ENCODE data around the gene ADAMTS17.
A peak's percentile ranks its signal among the peaks of the same experiment; 100 is the strongest.
"Not testable (repeated sequence)": the region's sequence is repeated elsewhere in the genome, so short reads cannot be mapped to it uniquely, and the experiment has no call there.

Gene ADAMTS17

GRCh38 chr15:100341750-100342560 lies at the start of gene ADAMTS17:
ADAMTS17 (minus strand) TSS chr15:100341975; CDS start chr15:100341899, 76 bp downstream.
- DNase-seq (ENCODE audit: low spot score), result peak; percentile 86

DNA sequence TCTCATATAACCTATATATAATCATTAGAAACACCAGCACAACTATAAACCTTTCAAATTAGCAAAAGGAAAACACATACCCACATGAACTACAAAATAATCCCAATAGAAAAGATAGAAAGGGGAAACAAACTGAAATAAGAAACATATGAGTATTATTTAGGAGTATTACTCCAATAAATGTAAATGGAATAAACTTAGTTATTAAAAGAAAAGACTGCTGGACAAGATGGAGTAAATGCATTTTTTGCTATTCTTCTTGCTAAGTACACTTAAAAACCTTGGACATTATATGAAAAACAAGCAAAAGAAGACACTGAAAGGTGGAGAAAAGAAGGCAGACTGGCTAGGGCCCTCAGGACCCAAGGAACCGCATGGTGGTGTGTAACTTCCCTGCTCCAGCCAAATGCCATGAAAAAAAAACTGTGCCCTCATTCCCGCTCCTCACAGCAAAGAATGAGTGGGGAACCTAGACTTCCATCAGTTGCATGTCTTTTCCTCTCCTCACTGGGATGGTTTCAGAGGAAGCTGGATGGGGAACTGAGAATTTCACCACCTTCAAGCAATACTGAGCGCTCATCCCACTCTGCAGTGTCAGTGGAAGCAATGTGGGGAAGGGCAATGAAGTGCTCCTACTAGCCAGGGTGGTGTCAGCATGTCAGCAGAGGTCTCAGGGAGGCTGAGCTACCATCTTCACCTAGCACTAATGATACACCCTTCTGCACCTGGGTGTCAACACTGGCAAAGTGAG lies 43.7 kb upstream of the ADAMTS17 start:
- no peak for DNase-seq (ENCODE audit: low spot score)

- DNase-seq (ENCODE audit: low spot score), result no peak
Observed at GRCh38 chr15:100384108-100384410, 42.3 kb upstream of the ADAMTS17 start.

DNA sequence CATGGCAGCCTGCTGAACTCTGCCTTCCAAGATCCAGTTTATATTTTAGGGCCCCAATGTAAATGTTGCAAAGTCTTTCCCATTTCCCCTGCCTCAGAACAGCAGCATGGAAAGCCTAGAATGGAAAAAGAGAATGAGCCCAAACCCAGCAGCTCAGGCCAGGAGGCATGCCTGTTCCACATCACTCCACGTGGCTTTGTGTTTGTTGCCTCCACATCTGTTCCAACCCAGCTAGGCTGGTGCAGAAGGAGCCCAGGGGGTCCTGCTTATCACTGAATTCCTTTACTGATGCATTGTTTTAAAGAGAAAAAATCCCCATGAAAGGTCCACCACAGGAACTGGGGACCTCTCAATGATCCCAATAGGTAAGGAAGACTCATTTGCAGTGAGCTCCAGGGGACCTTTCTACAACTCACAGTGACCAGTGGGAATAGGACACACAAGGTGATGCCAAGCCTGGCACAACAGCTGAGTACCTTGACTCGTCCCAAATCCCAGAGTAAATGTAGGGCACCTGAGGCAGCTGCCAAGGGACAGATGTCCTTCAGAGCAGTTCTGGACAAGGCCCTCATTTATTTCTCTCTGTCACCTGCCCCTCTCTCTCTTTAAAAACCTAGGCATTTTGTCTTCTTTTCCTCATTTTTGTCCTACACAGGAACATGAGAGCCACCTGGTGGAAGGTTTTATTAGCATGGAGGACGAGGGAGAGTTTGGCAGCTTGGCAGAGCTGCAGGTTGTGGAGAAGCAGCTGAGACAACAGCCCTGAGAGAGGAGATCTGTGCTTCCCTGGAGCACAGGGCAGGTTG lies 41.7 kb upstream of the ADAMTS17 start:
- no peak for DNase-seq (ENCODE audit: low spot score)

- DNase-seq (ENCODE audit: low spot score), result no peak
Observed at GRCh38 chr15:100373942-100374341, 32.2 kb upstream of the ADAMTS17 start.

DNA sequence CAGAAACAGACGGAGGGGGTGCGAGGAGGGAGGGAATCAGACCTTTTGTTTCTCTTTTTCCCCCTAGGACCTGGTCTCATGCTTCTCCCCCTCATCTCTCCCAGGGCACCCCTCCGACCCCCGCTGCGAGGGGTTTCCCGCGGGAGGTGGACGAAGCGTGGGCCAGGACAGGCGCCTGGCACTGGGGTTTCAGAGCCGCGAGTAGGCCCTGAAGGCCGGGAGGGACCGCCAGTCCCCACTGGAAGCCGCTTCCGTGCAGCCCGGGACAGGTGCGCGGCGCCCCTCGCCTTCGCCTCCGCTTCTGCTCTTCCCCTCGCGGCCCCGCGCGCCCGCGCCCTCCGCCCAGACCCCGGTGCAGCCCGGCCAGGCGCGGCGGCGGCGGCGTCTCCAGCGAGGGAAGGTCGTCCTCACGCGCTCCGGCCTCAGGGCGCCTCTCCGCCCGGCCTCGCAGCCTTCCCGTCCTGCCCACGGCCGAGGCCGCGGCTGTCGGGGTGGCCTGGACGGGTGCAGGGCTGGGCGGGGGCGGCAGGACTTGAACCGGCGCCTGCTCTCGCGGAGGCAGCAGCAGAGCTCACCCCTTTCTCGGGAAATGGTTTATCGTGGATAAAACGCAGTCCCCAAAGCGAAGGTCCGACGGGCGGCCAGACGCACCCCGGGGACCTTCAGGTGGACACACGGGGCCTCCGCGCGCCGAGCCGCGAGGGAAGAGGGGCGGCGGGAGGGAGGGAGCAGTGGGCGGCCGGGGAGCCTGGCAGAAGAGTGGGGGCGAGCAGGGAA lies 31.5 kb upstream of the ADAMTS17 start:
- DNase-seq (ENCODE audit: low spot score), result no peak

DNA sequence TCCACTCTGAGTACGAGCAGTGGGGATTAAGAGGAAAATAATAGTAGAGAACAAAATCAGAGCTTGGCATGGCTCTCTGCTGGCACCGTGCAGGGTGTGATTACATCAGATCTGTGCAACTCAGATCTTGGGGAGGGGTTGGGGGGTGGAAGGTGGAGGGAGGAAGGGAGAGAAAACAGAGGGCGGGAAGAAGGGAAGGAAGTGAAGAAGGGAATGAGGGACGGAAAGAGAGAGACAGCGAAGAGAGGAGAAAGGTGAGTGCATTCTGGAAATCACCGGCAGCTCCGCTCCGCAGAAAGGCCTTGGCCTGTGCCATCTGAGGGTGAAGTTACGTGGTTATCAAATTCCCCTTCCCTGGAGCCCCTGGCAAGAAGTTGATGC lies 31.0 kb upstream of the ADAMTS17 start:
- no peak for DNase-seq (ENCODE audit: low spot score)

DNA sequence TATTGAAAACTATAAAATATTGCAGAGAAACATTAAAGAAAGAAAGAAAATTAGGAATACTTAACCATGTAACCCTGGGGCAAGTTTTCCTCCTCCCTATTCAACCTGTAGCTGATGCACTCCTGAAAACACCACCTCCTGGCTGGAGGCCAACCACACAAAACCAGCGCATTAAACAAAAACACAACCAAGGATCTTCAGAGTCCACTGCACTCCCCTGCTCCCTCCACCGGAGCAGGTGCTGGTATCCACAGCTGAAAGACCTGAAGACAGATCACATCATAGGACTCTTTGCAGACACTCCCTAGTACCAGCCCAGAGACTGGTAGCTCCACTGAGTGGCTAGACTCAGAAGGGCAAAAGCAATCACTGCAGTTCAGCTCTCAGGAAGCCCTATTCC lies 13.6 kb upstream of the ADAMTS17 start:
- DNase-seq (ENCODE audit: low spot score), result no peak

- DNase-seq (ENCODE audit: low spot score), result no peak
Observed at GRCh38 chr15:100353449-100353848, 11.7 kb upstream of the ADAMTS17 start.

- no peak for DNase-seq (ENCODE audit: low spot score)
Observed at GRCh38 chr15:100350434-100351226, 8.9 kb upstream of the ADAMTS17 start.

GRCh38 chr15:100349696-100350433 lies 8.1 kb upstream of the ADAMTS17 start:
- peak; percentile 75 for DNase-seq (ENCODE audit: low spot score)

GRCh38 chr15:100349321-100349695 lies 7.5 kb upstream of the ADAMTS17 start:
- DNase-seq (ENCODE audit: low spot score), result no peak

DNA sequence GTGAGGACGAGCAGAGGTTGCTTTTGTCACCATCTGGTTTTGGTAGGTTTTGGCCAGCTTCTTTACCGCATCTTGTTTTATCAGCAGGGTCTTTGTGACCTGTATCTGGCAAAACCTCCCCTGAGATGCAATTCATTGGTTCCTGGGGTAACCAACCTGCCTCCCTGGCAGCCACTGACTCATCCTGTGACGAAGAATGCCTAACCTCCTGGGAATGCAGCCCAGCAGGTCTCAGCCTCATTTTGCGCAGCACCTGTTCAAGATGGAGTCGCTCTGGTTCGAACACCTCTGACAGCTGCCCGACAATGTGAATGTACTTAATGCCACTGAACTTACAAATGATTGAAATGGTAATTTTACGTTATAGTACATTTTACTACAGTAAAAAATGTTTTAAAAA lies 6.8 kb upstream of the ADAMTS17 start:
- DNase-seq (ENCODE audit: low spot score), result no peak

DNA sequence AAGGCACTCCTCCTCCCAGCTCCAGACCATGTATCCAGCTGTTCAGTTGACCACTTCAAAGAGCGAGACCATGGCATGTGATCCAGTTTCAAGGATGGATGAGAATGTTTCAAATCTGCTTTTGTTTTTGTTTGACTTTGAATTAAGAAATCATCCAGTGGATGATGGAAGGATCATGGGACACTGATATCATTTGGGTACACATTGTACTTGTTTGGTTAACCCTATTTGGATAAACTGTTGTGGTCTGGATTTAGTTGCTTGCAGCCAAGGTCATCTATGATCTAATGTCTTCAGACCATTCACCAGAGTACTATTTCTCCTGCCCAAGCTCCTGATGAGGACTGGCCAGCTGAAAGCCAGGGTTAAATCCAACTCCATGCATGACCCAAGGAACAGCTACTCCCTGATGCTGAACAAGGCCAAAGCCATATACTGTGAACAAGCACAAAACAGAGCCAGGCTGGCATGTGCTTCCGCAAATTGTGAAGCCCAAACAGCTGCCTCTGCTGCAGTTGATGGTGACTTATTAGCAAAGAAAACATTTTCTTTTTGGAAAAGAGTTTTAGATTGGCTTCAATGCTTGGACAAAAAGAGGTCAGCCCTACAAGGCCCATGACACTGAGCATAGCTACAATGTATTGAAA lies 5.2 kb upstream of the ADAMTS17 start:
- DNase-seq (ENCODE audit: low spot score), result no peak

DNA sequence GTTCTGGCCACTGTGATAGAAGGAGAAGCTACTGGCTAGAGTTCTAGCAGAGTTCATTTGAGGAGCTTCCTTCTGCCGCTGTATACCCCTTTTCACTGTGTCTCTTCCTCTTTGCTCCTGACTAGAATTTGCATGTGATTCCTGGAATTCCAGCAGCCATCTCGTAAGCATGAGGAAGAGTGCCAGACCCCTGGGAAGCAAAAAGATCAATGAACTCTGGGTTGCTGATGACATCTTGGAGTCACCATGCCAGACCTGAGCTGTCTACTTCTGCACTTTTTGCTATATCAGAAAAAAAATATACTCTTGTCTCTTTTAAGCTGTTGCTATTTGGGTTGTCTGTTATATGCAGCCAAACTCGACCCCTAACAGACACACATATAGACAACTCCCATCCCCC lies 3.7 kb upstream of the ADAMTS17 start:
- no peak for DNase-seq (ENCODE audit: low spot score)

GRCh38 chr15:100343251-100343650 lies 1.5 kb upstream of the ADAMTS17 start:
- no peak for DNase-seq (ENCODE audit: low spot score)

- DNase-seq (ENCODE audit: low spot score), result no peak
Observed at GRCh38 chr15:100341239-100341749, 481 bp downstream of the ADAMTS17 start.

DNA sequence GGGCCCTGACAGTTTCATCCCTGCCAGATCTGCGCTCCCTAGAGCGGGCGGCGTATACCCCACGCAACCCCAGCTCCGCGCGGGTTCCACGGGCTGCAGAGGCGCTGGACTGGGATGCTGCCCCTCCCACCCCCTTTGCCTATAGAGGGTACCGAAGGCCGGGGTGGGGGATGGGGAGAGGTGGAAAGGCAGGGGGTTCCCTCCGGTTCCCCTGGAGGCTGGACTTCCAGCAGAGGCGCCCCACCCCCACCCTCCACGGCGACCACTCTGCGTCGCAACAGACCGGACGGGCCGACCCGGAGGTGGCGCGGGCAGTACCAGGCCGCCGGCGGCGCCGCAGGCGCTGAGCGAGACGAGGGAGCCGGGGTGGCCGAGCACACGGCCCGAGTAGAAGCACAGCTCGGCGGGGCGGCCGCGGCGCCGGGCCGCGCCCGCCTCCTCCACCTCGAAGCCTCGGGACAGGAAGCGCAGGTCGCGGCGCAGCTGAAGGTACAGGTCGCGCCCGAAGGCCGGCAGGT lies 995 bp downstream of the ADAMTS17 start:
- DNase-seq (ENCODE audit: low spot score), result no peak

GRCh38 chr15:100339999-100340398 lies 1.8 kb downstream of the ADAMTS17 start:
- no peak for DNase-seq (ENCODE audit: low spot score)

DNA sequence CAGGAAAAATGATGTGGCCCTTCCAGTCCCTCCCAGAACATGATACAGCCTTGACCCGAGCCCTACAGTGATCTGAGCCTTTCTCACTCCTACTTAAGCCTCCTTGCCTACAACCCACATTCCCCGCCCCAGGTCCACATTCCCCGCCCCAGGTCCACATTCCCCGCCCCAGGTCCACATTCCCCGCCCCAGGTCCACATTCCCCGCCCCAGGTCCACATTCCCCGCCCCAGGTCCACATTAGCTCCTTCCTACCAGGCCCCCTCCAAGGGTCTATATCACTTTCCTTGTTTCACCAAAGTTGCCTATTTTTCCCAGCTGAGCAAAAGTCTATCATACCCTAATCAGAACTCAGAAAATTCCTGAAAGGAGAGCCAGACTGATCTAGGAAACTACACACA lies 2.3 kb downstream of the ADAMTS17 start:
- not testable (repeated sequence) for DNase-seq (ENCODE audit: low spot score)
